K562 (cell line): ENCODE data around the gene GSK3B.
A peak's percentile ranks its signal among the peaks of the same experiment; 100 is the strongest.

ENCODE experiments used
- CTCF ChIP-seq, 3 experiments: IDR thresholded peaks in 2 of 3; conservative IDR thresholded peaks in 1 of 3; 2 replicates each; pipeline ENCODE4 v1.5.1; 2011 to 2012; ENCODE audit warnings: low read length in 3 of 3, mild to moderate bottlenecking in 3 of 3, control low read depth in 2 of 3, improper control_type of control experiment in 1 of 3, inconsistent platforms in 1 of 3, low read depth in 1 of 3, mixed read lengths in 1 of 3, moderate library complexity in 1 of 3; ENCODE audit not compliant: insufficient read depth in 2 of 3
- EZH2 ChIP-seq: IDR thresholded peaks from 2 replicates; pipeline ENCODE4 v1.6.1; 2012; ENCODE audit warnings: low read depth, mild to moderate bottlenecking, inconsistent platforms, low read length, borderline replicate concordance
- HMG20B ChIP-seq: fragments of 250-450 bp; sonication (Bioruptor Pico); IDR thresholded peaks from 2 replicates; pipeline ENCODE4 v1.5.0; 2021; ENCODE audit warnings: mild to moderate bottlenecking
- MAFF ChIP-seq: IDR thresholded peaks from 2 replicates; pipeline ENCODE4 v1.6.1; 2012; ENCODE audit warnings: low read length, improper control_type of control experiment
- MAZ ChIP-seq, 2 experiments: fragments of 450-650 bp in 1 of 2; sonication (generic) in 1 of 2; formaldehyde crosslinking; IDR thresholded peaks in 1 of 2; conservative IDR thresholded peaks in 1 of 2; 2 replicates each; pipeline versions ENCODE4 v1.4.0 to v1.5.0; 2020; ENCODE audit warnings: mild to moderate bottlenecking in 1 of 2, missing genetic modification reagents in 1 of 2
- MED1 ChIP-seq: sonication (generic); formaldehyde crosslinking; IDR thresholded peaks from 2 replicates; pipeline ENCODE4 v1.8.1; 2023; ENCODE audit warnings: missing genetic modification reagents, borderline replicate concordance
- NFIX ChIP-seq: fragments of 250-450 bp; sonication (Bioruptor Pico); IDR thresholded peaks from 2 replicates; pipeline ENCODE4 v1.4.0; 2020; ENCODE audit warnings: low read depth, mild to moderate bottlenecking, moderate library complexity
- SMAD2 ChIP-seq: fragments of 150-350 bp; IDR thresholded peaks from 2 replicates; pipeline ENCODE4 v1.6.1; 2014; ENCODE audit warnings: low read depth, mild to moderate bottlenecking, low read length
- TAF15 ChIP-seq: fragments of 200-400 bp; formaldehyde crosslinking; IDR thresholded peaks from 2 replicates; pipeline ENCODE4 v1.6.1; 2017; ENCODE audit warnings: mild to moderate bottlenecking, low read depth, low read length, moderate library complexity
- TFE3 ChIP-seq: fragments of 450-650 bp; formaldehyde crosslinking; IDR thresholded peaks from 2 replicates; pipeline ENCODE4 v1.4.0; 2020; ENCODE audit warnings: mild to moderate bottlenecking, mixed read lengths
- ZKSCAN1 ChIP-seq: fragments of 150-350 bp; IDR thresholded peaks from 2 replicates; pipeline ENCODE4 v1.6.1; 2016; ENCODE audit warnings: low read depth, low read length
- ZNF436 ChIP-seq: fragments of 250-450, 450-650 bp; sonication (Bioruptor Pico); formaldehyde crosslinking; IDR thresholded peaks from 2 replicates; pipeline ENCODE4 v1.7.0; 2020; ENCODE audit warnings: mild to moderate bottlenecking
- ZNF644 ChIP-seq: fragments of 200-800 bp; sonication (Bioruptor generic); IDR thresholded peaks from 2 replicates; pipeline ENCODE4 v1.6.1; 2016; ENCODE audit warnings: low read depth, missing genetic modification characterization, missing compliant biosample characterization
- ZSCAN29 ChIP-seq: fragments of 450-650 bp; IDR thresholded peaks from 2 replicates; pipeline ENCODE4 v1.6.1; 2017

- TF ChIP-seq CTCF (IDR thresholded peaks at IDR 0.05 in 2 of 3, conservative IDR thresholded peaks at IDR 0.05 in 1 of 3; ENCODE audit: insufficient read depth in 2 of 3, low read depth in 1 of 3, low read length in 3 of 3), result peak in 2 of 3 experiments; percentile 18 to 22; a peak in 1 of 6 replicates
- no peak for TF ChIP-seq MAFF
- no peak for TF ChIP-seq ZNF644 (tag)
- TF ChIP-seq EZH2, result no peak
- TF ChIP-seq NFIX (CRISPR knock-in tag), result no peak
- no peak for TF ChIP-seq TAF15
- TF ChIP-seq MAZ (CRISPR knock-in tag; conservative IDR thresholded peaks at IDR 0.05 in 1 of 2, IDR thresholded peaks at IDR 0.05 in 1 of 2), result no peak
- TF ChIP-seq TFE3 (CRISPR knock-in tag), result no peak
- no peak for TF ChIP-seq MED1 (CRISPR knock-in tag)
- no peak for TF ChIP-seq ZSCAN29
- TF ChIP-seq ZNF436 (CRISPR knock-in tag), result no peak
- no peak for TF ChIP-seq SMAD2
- TF ChIP-seq ZKSCAN1, result no peak
- no peak for TF ChIP-seq HMG20B (CRISPR knock-in tag)
Observed at GRCh38 chr3:120039642-120040610, 54.3 kb downstream of the GSK3B start.
